ENCODE data around the gene HABP4.

The HABP4 gene

GRCh38 chr9:96522366-96522765 lies 72.4 kb downstream of the HABP4 start:
- no peak for DNase-seq (ENCODE audit: low read depth)

GRCh38 chr9:96523374-96523773 lies 73.4 kb downstream of the HABP4 start:
- DNase-seq (ENCODE audit: low read depth) = no peak

GRCh38 chr9:96524045-96524444 lies 74.1 kb downstream of the HABP4 start:
- no peak for DNase-seq (ENCODE audit: low read depth)

GRCh38 chr9:96524764-96525163 lies 74.8 kb downstream of the HABP4 start:
- DNase-seq (ENCODE audit: low read depth) = no peak

- DNase-seq (ENCODE audit: low read depth) = no peak
Observed at GRCh38 chr9:96532173-96532572, 82.2 kb downstream of the HABP4 start.

- no peak for DNase-seq (ENCODE audit: low read depth)
Observed at GRCh38 chr9:96540106-96540505, 90.1 kb downstream of the HABP4 start.
